Measurements from ENCODE around the gene TMEM18.

The TMEM18 gene

GRCh38 chr2:643761-644160, 33.4 kb downstream of the TMEM18 start:
- Histone ChIP-seq H3K27ac (ENCODE audit: low read depth, low read length) (no peak overlapping the region), H3K79me2 (ENCODE audit: control insufficient read depth, insufficient read depth, low read length) (no peaks in the 10 kb centered on the region), H2BK120ac (ENCODE audit: low read depth, low read length) (no peak overlapping the region), H3K23ac (ENCODE audit: low read length) (no peak overlapping the region), H3K4ac (ENCODE audit: low read depth, low read length) (no peak overlapping the region), H3K9ac (ENCODE audit: low read length) (no peak overlapping the region), H2BK5ac (ENCODE audit: low read length) (no peak overlapping the region), H3K4me2 (ENCODE audit: low read length) (no peak overlapping the region), H3K4me1 (ENCODE audit: control insufficient read depth, low read depth, low read length) (no peaks in the 10 kb centered on the region), H3K18ac (ENCODE audit: low read length) (no peak overlapping the region), H3K36me3 (ENCODE audit: control insufficient read depth, insufficient read depth, low read length) (no peaks in the 10 kb centered on the region), H3K4me3 (ENCODE audit: low read length) (no peak overlapping the region), H3K27me3 (ENCODE audit: insufficient read depth, low read length, poor library complexity) (no peaks in the 10 kb centered on the region), H2AK5ac (ENCODE audit: low read length) (no peak overlapping the region), H4K8ac (ENCODE audit: low read depth, low read length) (no peak overlapping the region), H4K5ac (ENCODE audit: low read length) (no peak overlapping the region), H3K56ac (ENCODE audit: low read length) (no peak overlapping the region), H2BK15ac (replicated peaks; ENCODE audit: low read depth) (no peak overlapping the region), H3K79me1 (ENCODE audit: low read length) (no peaks in the 10 kb centered on the region)
- DNase-seq = no peak
- no CpG with 5 or more reads among the region's 4 CpGs for WGBS (ENCODE audit: extremely low coverage, insufficient coverage, low lambda C conversion rate)

DNA sequence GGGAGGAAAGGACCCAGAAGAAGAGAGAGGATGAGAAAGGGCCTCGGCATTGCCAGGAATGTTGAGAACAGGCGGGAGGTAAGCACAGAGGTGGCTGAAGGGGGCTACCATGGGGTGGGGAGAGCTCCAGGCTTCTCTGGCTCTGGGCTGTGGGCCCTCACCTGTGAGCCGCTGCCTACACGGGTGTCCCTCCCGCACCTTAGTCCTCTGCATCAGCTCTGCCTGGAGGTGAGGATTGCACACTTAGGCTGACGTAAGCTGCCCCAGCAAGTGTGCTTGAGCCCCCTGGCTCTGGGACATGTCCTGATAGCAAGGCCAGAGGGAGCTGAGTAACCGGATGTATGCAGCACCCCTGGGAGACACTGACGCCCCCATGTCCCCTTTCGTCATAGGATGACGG, 33.9 kb downstream of the TMEM18 start:
- H3K27me3 ChIP-seq (ENCODE audit: insufficient read depth, low read length, poor library complexity) = no peaks in the 10 kb centered on the region

GRCh38 chr2:641872-642815, 35.1 kb downstream of the TMEM18 start:
- Histone ChIP-seq H3K79me1 (ENCODE audit: low read length) (no peaks in the 10 kb centered on the region), H3K9ac (ENCODE audit: low read length) (no peak overlapping the region), H3K56ac (ENCODE audit: low read length) (no peak overlapping the region), H3K4me2 (ENCODE audit: low read length) (no peak overlapping the region), H2AK5ac (ENCODE audit: low read length) (no peak overlapping the region), H3K18ac (ENCODE audit: low read length) (no peak overlapping the region), H3K27me3 (ENCODE audit: insufficient read depth, low read length, poor library complexity) (no peaks in the 10 kb centered on the region), H3K4ac (ENCODE audit: low read depth, low read length) (no peak overlapping the region), H4K5ac (ENCODE audit: low read length) (no peak overlapping the region), H3K4me1 (ENCODE audit: control insufficient read depth, low read depth, low read length) (no peaks in the 10 kb centered on the region), H3K27ac (ENCODE audit: low read depth, low read length) (no peak overlapping the region), H2BK120ac (ENCODE audit: low read depth, low read length) (no peak overlapping the region), H3K23ac (ENCODE audit: low read length) (no peak overlapping the region), H3K36me3 (ENCODE audit: control insufficient read depth, insufficient read depth, low read length) (no peaks in the 10 kb centered on the region), H3K79me2 (ENCODE audit: control insufficient read depth, insufficient read depth, low read length) (no peaks in the 10 kb centered on the region), H2BK15ac (replicated peaks; ENCODE audit: low read depth) (no peak overlapping the region), H4K8ac (ENCODE audit: low read depth, low read length) (no peak overlapping the region), H2BK5ac (ENCODE audit: low read length) (no peak overlapping the region), H3K4me3 (ENCODE audit: low read length) (no peak overlapping the region)
- no CpG with 5 or more reads among the region's 35 CpGs for WGBS (ENCODE audit: extremely low coverage, insufficient coverage, low lambda C conversion rate)
- no peak for DNase-seq

More for the DNA sequence above, 33.9 kb downstream of the TMEM18 start:
- Histone ChIP-seq H3K4me2 (ENCODE audit: low read length) (no peak overlapping the region), H2BK120ac (ENCODE audit: low read depth, low read length) (no peak overlapping the region), H2AK5ac (ENCODE audit: low read length) (no peak overlapping the region), H3K4ac (ENCODE audit: low read depth, low read length) (no peak overlapping the region), H3K79me2 (ENCODE audit: control insufficient read depth, insufficient read depth, low read length) (no peaks in the 10 kb centered on the region), H4K5ac (ENCODE audit: low read length) (no peak overlapping the region), H3K18ac (ENCODE audit: low read length) (no peak overlapping the region), H3K4me1 (ENCODE audit: control insufficient read depth, low read depth, low read length) (no peaks in the 10 kb centered on the region), H3K36me3 (ENCODE audit: control insufficient read depth, insufficient read depth, low read length) (no peaks in the 10 kb centered on the region), H2BK5ac (ENCODE audit: low read length) (no peak overlapping the region), H3K4me3 (ENCODE audit: low read length) (no peak overlapping the region), H3K79me1 (ENCODE audit: low read length) (no peaks in the 10 kb centered on the region), H4K8ac (ENCODE audit: low read depth, low read length) (no peak overlapping the region), H3K27ac (ENCODE audit: low read depth, low read length) (no peak overlapping the region), H2BK15ac (replicated peaks; ENCODE audit: low read depth) (no peak overlapping the region), H3K9ac (ENCODE audit: low read length) (no peak overlapping the region), H3K23ac (ENCODE audit: low read length) (no peak overlapping the region), H3K56ac (ENCODE audit: low read length) (no peak overlapping the region)
- WGBS (ENCODE audit: extremely low coverage, insufficient coverage, low lambda C conversion rate) = no CpG with 5 or more reads among the region's 10 CpGs
- no peak for DNase-seq

DNA sequence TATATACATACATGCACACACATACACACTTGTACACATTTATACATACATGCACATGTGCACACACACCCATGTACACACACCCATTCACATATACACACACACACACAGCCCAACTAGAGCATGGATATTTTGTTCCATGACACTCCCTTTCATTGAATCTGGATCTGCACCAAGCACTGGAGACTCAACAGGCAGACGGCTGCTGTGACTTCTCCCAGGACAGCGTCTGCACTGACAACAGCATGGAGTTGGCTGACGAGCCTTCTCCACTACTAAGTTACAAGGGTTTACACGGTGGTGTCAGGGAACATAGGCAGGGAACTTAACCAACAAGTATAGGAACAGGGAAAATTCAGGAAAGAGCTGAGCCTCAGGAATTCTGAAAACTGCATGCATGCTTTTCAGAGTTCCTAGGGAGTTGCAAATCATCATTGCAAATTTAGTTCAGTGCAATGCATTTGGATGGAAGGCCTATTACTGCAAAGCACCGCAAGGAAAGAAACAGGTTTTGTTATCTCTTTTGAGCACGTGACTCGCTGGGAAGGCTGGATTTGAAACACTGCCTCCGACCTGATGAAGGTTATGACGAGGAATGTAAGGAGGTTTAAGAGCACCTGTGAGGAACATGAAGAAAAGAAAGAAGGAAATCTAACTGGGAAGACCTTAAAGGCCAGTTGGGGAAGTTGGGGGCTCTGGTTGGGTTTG, 35.9 kb downstream of the TMEM18 start:
- no peak overlapping the region for H3K9ac ChIP-seq (ENCODE audit: low read length)
- no peak overlapping the region for H3K4me2 ChIP-seq (ENCODE audit: low read length)
- no CpG with 5 or more reads among the region's 9 CpGs for WGBS (ENCODE audit: extremely low coverage, insufficient coverage, low lambda C conversion rate)

GRCh38 chr2:639703-640102, 37.5 kb downstream of the TMEM18 start:
- no peak overlapping the region for H2BK15ac ChIP-seq (replicated peaks; ENCODE audit: low read depth)
- H2AK5ac ChIP-seq (ENCODE audit: low read length) = no peak overlapping the region
- H2BK120ac ChIP-seq (ENCODE audit: low read depth, low read length) = no peak overlapping the region
- no peak overlapping the region for H3K18ac ChIP-seq (ENCODE audit: low read length)
- H3K27ac ChIP-seq (ENCODE audit: low read depth, low read length) = no peak overlapping the region
- no peak overlapping the region for H4K5ac ChIP-seq (ENCODE audit: low read length)
- H3K4me1 ChIP-seq (ENCODE audit: control insufficient read depth, low read depth, low read length) = no peaks in the 10 kb centered on the region
- H3K79me1 ChIP-seq (ENCODE audit: low read length) = no peaks in the 10 kb centered on the region
- H3K4me3 ChIP-seq (ENCODE audit: low read length) = no peak overlapping the region
- no peak overlapping the region for H3K4ac ChIP-seq (ENCODE audit: low read depth, low read length)
- no peak overlapping the region for H3K23ac ChIP-seq (ENCODE audit: low read length)
- H2BK5ac ChIP-seq (ENCODE audit: low read length) = no peak overlapping the region
- no peak overlapping the region for H4K8ac ChIP-seq (ENCODE audit: low read depth, low read length)
- H3K79me2 ChIP-seq (ENCODE audit: control insufficient read depth, insufficient read depth, low read length) = no peaks in the 10 kb centered on the region
- no peak overlapping the region for H3K4me2 ChIP-seq (ENCODE audit: low read length)
- WGBS (ENCODE audit: extremely low coverage, insufficient coverage, low lambda C conversion rate) = no CpG with 5 or more reads among the region's 6 CpGs
- no peak overlapping the region for H3K9ac ChIP-seq (ENCODE audit: low read length)
- no peak overlapping the region for H3K56ac ChIP-seq (ENCODE audit: low read length)
- no peak for DNase-seq
- no peaks in the 10 kb centered on the region for H3K36me3 ChIP-seq (ENCODE audit: control insufficient read depth, insufficient read depth, low read length)
- H3K27me3 ChIP-seq (ENCODE audit: insufficient read depth, low read length, poor library complexity) = no peaks in the 10 kb centered on the region

More for the DNA sequence above, 35.9 kb downstream of the TMEM18 start:
- Histone ChIP-seq H2AK5ac (ENCODE audit: low read length) (no peak overlapping the region), H3K79me1 (ENCODE audit: low read length) (no peaks in the 10 kb centered on the region), H3K23ac (ENCODE audit: low read length) (no peak overlapping the region), H2BK15ac (replicated peaks; ENCODE audit: low read depth) (no peak overlapping the region), H4K5ac (ENCODE audit: low read length) (no peak overlapping the region), H3K36me3 (ENCODE audit: control insufficient read depth, insufficient read depth, low read length) (no peaks in the 10 kb centered on the region), H3K27me3 (ENCODE audit: insufficient read depth, low read length, poor library complexity) (no peaks in the 10 kb centered on the region), H2BK5ac (ENCODE audit: low read length) (no peak overlapping the region), H3K79me2 (ENCODE audit: control insufficient read depth, insufficient read depth, low read length) (no peaks in the 10 kb centered on the region), H3K4me3 (ENCODE audit: low read length) (no peak overlapping the region), H3K56ac (ENCODE audit: low read length) (no peak overlapping the region), H3K4ac (ENCODE audit: low read depth, low read length) (no peak overlapping the region), H2BK120ac (ENCODE audit: low read depth, low read length) (no peak overlapping the region), H3K18ac (ENCODE audit: low read length) (no peak overlapping the region), H3K27ac (ENCODE audit: low read depth, low read length) (no peak overlapping the region), H3K4me1 (ENCODE audit: control insufficient read depth, low read depth, low read length) (no peaks in the 10 kb centered on the region), H4K8ac (ENCODE audit: low read depth, low read length) (no peak overlapping the region)
- DNase-seq = no peak
